Mesothelial cell of epicardium (in vitro differentiated cells): ENCODE results near the gene MIF. TPM values are rescaled to one million over a fixed set of nuclear protein-coding genes. Genes with fewer than 3 reads are reported as not detected.
A peak's percentile ranks its signal among the peaks of the same experiment; 100 is the strongest.

Experiments used
- DNase-seq, 2 experiments: peaks; one replicate each; pipeline ENCODE4 v3.0.0; 2021; ENCODE audit warnings: low spot score in 2 of 2; ENCODE audit not compliant: unreplicated experiment in 2 of 2
- H3K27ac Mint-ChIP-seq: 2 replicates; pipeline ENCODE4 v1.8.0; 2021; ENCODE audit warnings: mixed read lengths
- H3K27me3 Mint-ChIP-seq: 2 replicates; pipeline ENCODE4 v1.8.0; 2021; ENCODE audit warnings: low read depth, mixed read lengths
- H3K36me3 Mint-ChIP-seq: 2 replicates; pipeline ENCODE4 v1.8.0; 2021; ENCODE audit warnings: mixed read lengths
- H3K4me1 Mint-ChIP-seq: 2 replicates; pipeline ENCODE4 v1.8.0; 2021; ENCODE audit warnings: mixed read lengths
- H3K4me3 Mint-ChIP-seq: 2 replicates; pipeline ENCODE4 v1.8.0; 2021; ENCODE audit warnings: mild to moderate bottlenecking, moderate library complexity, mixed read lengths
- H3K9me3 Mint-ChIP-seq: 2 replicates; pipeline ENCODE4 v1.8.0; 2021; ENCODE audit warnings: mixed read lengths
- total RNA-seq: library from RNA; stranded (reverse); gene quantifications from 3 replicates; pipeline ENCODE4 v1.2.1, GENCODE V29; 2021
- TF ChIP-seq, protein P1 (sequence below): fragments of 200-600 bp; sonication (generic); IDR thresholded peaks from one replicate; pipeline ENCODE4 v1.5.0; 2021; ENCODE audit warnings: antibody characterized with exemption; ENCODE audit not compliant: unreplicated experiment

MIF gene
- total RNA-seq, 1 donor from 2014 or later = 916 TPM

DNA sequence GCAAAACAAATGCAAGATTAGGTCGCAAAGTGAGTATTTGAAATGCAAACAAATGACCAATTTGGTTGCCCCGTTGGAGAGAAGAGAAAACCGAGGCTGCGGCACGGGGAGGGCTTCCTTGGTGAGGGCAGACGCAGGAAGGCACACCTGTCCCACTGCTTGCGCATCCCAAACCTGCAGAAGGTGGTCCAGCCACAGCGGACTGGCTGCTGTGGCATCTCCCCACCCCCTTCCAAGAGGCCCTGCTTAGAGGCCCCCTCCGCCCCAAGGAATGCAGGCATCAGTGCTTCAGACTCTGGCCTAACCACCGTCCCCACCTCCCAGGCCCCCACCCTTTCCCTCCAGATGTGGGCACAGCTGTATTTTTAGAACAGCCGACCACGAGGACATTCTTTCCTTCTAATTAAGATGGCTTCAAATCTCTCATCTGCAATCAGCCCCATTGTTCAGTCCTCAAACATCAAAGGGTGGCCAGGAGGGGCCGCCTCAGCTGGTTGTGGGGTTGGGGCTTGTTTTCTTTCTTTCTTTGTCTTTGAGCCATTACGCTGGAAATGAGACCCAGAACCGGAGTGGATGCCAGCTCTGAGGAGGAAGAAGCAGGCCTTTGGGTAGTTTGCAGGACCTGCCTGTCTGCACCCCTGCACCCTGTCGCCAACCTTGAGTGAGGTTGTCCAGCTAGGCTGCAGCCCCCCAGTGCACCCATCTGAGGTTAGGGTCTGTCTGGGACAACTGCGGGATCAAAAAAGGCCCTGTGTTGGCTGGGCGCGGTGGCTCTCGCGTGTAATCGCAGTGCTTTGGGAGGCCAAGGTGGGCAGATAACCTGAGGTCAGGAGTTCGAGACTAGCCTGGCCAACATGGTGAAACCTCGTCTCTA is 46.0 kb upstream of the MIF start:
- Mint-ChIP-seq H3K27me3 (no peaks in the 10 kb centered on the region), H3K4me3 (no peak overlapping the region), H3K27ac (peak overlapping the region; percentile 56), H3K9me3 (no peaks in the 10 kb centered on the region), H3K36me3 (no peaks in the 10 kb centered on the region), H3K4me1 (peaks cover 41% of the 10 kb centered on the region)
- DNase-seq = no peak
- TF ChIP-seq, protein P1, sequence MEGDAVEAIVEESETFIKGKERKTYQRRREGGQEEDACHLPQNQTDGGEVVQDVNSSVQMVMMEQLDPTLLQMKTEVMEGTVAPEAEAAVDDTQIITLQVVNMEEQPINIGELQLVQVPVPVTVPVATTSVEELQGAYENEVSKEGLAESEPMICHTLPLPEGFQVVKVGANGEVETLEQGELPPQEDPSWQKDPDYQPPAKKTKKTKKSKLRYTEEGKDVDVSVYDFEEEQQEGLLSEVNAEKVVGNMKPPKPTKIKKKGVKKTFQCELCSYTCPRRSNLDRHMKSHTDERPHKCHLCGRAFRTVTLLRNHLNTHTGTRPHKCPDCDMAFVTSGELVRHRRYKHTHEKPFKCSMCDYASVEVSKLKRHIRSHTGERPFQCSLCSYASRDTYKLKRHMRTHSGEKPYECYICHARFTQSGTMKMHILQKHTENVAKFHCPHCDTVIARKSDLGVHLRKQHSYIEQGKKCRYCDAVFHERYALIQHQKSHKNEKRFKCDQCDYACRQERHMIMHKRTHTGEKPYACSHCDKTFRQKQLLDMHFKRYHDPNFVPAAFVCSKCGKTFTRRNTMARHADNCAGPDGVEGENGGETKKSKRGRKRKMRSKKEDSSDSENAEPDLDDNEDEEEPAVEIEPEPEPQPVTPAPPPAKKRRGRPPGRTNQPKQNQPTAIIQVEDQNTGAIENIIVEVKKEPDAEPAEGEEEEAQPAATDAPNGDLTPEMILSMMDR = no peak

DNA sequence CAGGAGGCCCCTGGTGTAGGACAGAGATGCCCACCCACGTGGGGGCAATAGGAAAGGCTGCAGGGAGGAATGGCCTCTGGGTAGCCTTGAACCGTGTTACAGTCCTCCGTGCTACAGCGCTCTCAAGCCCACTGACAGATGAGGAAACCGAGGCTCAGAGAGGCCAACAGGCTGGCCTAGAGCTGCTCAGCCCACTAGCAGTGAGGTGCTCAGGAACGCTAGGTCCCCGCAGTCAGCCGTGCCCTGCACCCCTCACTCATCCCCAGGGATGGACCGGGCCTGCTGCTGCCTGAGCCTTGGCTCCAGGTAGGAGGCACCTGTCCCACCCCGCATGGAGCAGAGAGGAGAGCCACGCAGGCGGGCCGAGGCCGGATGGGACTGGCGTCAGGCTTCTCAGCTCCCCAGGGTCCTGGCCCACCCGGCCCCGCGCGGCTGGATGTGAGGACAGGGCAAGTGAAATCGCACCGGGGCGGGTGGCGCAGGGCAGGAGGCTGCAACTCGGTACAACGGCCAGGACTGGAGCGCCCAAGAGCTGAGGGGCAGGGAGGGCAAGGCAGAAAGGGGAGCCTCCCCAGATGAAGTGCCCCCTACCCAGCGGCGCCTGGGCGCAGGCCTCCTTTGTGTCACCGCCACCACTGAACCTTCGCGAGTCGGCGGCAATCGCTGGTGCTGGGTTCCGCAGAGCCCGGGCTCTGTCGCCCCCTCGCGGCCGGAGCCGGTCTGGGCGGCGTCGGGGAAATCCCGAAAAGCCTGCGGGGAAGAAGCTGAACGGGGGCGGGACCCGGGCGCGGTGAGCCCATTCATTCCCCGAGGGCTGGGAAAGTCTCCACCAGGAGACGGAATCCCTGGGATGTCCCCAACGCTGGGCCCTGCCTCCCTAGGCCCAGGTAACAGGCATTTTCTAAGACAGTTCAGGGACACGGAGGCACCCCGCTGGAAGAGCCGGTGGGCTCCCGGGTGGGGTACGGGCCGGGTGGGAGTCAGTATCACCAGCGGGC is 44.9 kb upstream of the MIF start:
- H3K4me1 Mint-ChIP-seq = peaks cover 38% of the 10 kb centered on the region
- H3K27me3 Mint-ChIP-seq = no peaks in the 10 kb centered on the region
- no peaks in the 10 kb centered on the region for H3K36me3 Mint-ChIP-seq
- TF ChIP-seq, protein P1 = peak; percentile 99
- no peak overlapping the region for H3K4me3 Mint-ChIP-seq
- no peaks in the 10 kb centered on the region for H3K9me3 Mint-ChIP-seq
- peak; percentile 84 to 97 for DNase-seq
- H3K27ac Mint-ChIP-seq = peak overlapping the region; percentile 39

DNA sequence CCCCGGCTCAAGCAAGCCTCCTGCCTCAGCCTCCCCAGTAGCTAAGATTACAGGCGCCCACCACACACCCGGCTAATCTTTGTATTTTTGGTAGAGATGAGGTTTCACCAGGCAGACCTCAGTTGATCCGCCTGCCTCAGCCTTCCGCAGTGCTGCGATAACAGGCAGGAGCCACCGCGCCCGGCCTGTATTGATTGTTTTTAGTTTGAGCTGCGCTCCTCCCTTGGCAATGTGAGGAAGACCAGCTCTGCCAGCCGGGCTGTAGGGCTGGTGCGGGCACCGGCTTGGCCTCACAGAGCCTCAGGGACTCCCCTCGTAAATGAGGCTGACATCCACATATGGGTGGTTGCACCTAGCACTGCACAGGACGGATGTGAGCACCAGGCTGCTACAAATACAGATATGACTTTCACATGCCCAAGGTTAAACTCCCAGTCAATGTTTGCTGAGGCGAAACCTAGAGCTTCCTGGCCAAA is 44.0 kb upstream of the MIF start:
- Mint-ChIP-seq H3K27me3 (no peaks in the 10 kb centered on the region), H3K36me3 (no peaks in the 10 kb centered on the region), H3K4me3 (no peak overlapping the region), H3K9me3 (no peaks in the 10 kb centered on the region), H3K27ac (no peak overlapping the region), H3K4me1 (peaks cover 35% of the 10 kb centered on the region)
- TF ChIP-seq, protein P1 = no peak
- no peak for DNase-seq

DNA sequence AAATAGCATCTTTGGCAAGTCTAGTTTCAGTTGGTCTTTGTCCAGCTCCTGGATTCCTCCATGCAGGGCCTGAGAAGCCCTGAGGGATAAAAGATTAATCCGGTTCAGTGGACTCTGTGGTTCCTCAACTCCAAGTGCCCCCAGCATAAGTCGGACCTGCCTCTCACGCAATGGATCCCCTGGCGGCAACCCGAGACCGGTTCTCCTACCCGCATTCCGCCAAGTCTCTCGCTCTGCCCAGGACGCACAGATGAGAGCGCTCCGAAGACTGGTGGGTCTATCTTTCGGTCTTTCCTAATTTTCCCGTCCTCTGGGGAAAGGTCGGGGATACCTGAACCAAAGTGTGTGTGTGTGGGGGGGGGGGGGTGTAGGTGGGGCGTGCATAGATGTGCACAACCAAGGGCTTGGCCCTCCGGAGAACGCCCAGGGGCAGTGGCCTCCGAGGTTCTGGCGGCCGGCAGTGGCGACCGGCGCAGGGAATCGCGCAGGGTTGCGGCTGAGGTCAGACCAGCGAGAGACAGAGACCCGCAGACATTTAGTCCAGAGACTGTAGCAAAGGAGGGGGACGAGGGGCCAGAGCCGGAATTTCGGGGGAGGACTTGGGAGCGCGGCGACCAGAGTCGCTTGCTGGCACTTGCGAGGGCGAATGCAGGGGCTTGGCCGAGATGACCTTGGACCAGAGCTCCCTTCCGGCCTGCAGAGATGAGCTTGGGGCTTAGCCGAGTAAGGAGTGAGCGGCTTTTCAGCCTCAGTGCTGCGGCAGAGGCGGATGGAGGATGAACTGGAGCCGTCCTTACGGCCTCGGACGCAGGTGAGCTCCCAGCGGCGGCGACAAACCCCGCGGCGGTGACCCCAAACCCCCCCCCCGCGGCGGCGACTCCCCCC is 37.2 kb upstream of the MIF start:
- TF ChIP-seq, protein P1 = no peak
- peak overlapping the region; percentile 97 for H3K27ac Mint-ChIP-seq

More for the DNA sequence above, 37.2 kb upstream of the MIF start:
- Mint-ChIP-seq H3K4me3 (peak overlapping the region; percentile 87), H3K36me3 (peaks cover 1% of the 10 kb centered on the region), H3K27me3 (no peaks in the 10 kb centered on the region), H3K4me1 (peaks cover 20% of the 10 kb centered on the region), H3K9me3 (no peaks in the 10 kb centered on the region)
- peak in 1 of 2 experiments; percentile 69 for DNase-seq
